H9 (cell line): Measurements from ENCODE around the gene SALL3. TPM values are rescaled to one million over a fixed set of nuclear protein-coding genes. Genes with fewer than 3 reads are reported as not detected.

Experiments used
- DNase-seq: peaks from one replicate; pipeline ENCODE4 v3.0.0-alpha.2; 2017
- H2AFZ ChIP-seq: one replicate; pipeline ENCODE4 v1.6.1; 2013; ENCODE audit warnings: mild to moderate bottlenecking, low read length, control low read depth, moderate library complexity
- H2AK5ac ChIP-seq: 2 replicates; pipeline ENCODE4 v1.6.1; 2013; ENCODE audit warnings: low read length, control low read depth, mixed read lengths; ENCODE audit not compliant: insufficient read length
- H2BK120ac ChIP-seq: one replicate; pipeline ENCODE4 v1.6.1; 2013; ENCODE audit warnings: low read depth, mild to moderate bottlenecking, low read length, control low read depth, inconsistent platforms; ENCODE audit not compliant: poor library complexity, severe bottlenecking
- H2BK12ac ChIP-seq: 2 replicates; pipeline ENCODE4 v1.6.1; 2013; ENCODE audit warnings: low read length, control low read depth, mixed read lengths, low read depth; ENCODE audit not compliant: insufficient read length
- H2BK15ac ChIP-seq: 2 replicates; pipeline ENCODE4 v1.6.1; 2013; ENCODE audit warnings: low read depth, low read length, control low read depth
- H2BK20ac ChIP-seq: one replicate; pipeline ENCODE4 v1.6.1; 2013; ENCODE audit warnings: low read depth, mild to moderate bottlenecking, low read length, control low read depth, inconsistent platforms; ENCODE audit not compliant: poor library complexity, severe bottlenecking
- H2BK5ac ChIP-seq: 2 replicates; pipeline ENCODE4 v1.6.1; 2013; ENCODE audit warnings: low read length, control low read depth, mixed read lengths; ENCODE audit not compliant: insufficient read length
- H3K14ac ChIP-seq: 2 replicates; pipeline ENCODE4 v1.6.1; 2013; ENCODE audit warnings: low read length, control low read depth; ENCODE audit not compliant: insufficient read depth
- H3K18ac ChIP-seq: 2 replicates; pipeline ENCODE4 v1.6.1; 2013; ENCODE audit warnings: low read depth, mild to moderate bottlenecking, mixed read lengths, low read length, control low read depth; ENCODE audit not compliant: insufficient read length
- H3K23ac ChIP-seq: 2 replicates; pipeline ENCODE4 v1.6.1; 2013; ENCODE audit warnings: low read length, control low read depth, mixed read lengths, low read depth; ENCODE audit not compliant: insufficient read length
- H3K23me2 ChIP-seq: 2 replicates; pipeline ENCODE4 v1.6.1; 2013; ENCODE audit warnings: low read depth, mild to moderate bottlenecking, mixed read lengths, low read length, control low read depth; ENCODE audit not compliant: insufficient read length, poor library complexity, severe bottlenecking
- H3K27ac ChIP-seq: 2 replicates; pipeline ENCODE4 v1.5.1; 2013; ENCODE audit warnings: low read length, control low read depth, mixed read lengths, low read depth; ENCODE audit not compliant: insufficient read length
- H3K27me3 ChIP-seq: 2 replicates; pipeline ENCODE4 v1.6.1; 2013; ENCODE audit warnings: low read length, control low read depth, inconsistent platforms; ENCODE audit not compliant: insufficient read depth
- H3K4ac ChIP-seq: 2 replicates; pipeline ENCODE4 v1.6.1; 2013; ENCODE audit warnings: low read depth, mild to moderate bottlenecking, control low read depth, inconsistent platforms, low read length, moderate library complexity
- H3K4me1 ChIP-seq: 2 replicates; pipeline ENCODE4 v1.6.1; 2013; ENCODE audit warnings: low read length, control low read depth, inconsistent platforms; ENCODE audit not compliant: insufficient read depth
- H3K4me2 ChIP-seq: 2 replicates; pipeline ENCODE4 v1.6.1; 2013; ENCODE audit warnings: low read length, control low read depth, mixed read lengths; ENCODE audit not compliant: insufficient read length, insufficient read depth
- H3K56ac ChIP-seq: 2 replicates; pipeline ENCODE4 v1.6.1; 2013; ENCODE audit warnings: low read depth, mild to moderate bottlenecking, mixed read lengths, low read length, control low read depth; ENCODE audit not compliant: insufficient read length
- H3K79me1 ChIP-seq: 2 replicates; pipeline ENCODE4 v1.6.1; 2013; ENCODE audit warnings: low read depth, mild to moderate bottlenecking, moderate library complexity, low read length, control low read depth, inconsistent platforms; ENCODE audit not compliant: insufficient read depth, poor library complexity, severe bottlenecking
- H3K79me2 ChIP-seq: 2 replicates; pipeline ENCODE4 v1.6.1; 2013; ENCODE audit warnings: low read length, control low read depth, inconsistent platforms; ENCODE audit not compliant: insufficient read depth
- H3K9ac ChIP-seq: 2 replicates; pipeline ENCODE4 v1.6.1; 2013; ENCODE audit warnings: low read length, control low read depth, mixed read lengths; ENCODE audit not compliant: insufficient read length; ENCODE audit errors: extremely low read depth
- H3K9me3 ChIP-seq: one replicate; pipeline ENCODE4 v1.6.1; 2013; ENCODE audit warnings: low read depth, low read length, inconsistent platforms; ENCODE audit not compliant: control insufficient read depth
- H3T11ph ChIP-seq: one replicate; pipeline ENCODE4 v1.6.1; 2013; ENCODE audit warnings: mild to moderate bottlenecking, low read length, control low read depth, inconsistent platforms
- H4K20me1 ChIP-seq: one replicate; pipeline ENCODE4 v1.6.1; 2013; ENCODE audit not compliant: control insufficient read depth, insufficient read length, insufficient read depth
- H4K5ac ChIP-seq: 2 replicates; pipeline ENCODE4 v1.6.1; 2013; ENCODE audit warnings: low read depth, mild to moderate bottlenecking, mixed read lengths, low read length, control low read depth; ENCODE audit not compliant: insufficient read length
- H4K8ac ChIP-seq: replicated peaks from 2 replicates; pipeline ENCODE4 v1.6.1; 2013; ENCODE audit warnings: low read length, control low read depth, mixed read lengths, low read depth; ENCODE audit not compliant: insufficient read length
- H4K91ac ChIP-seq: 2 replicates; pipeline ENCODE4 v1.6.1; 2013; ENCODE audit warnings: low read depth, mild to moderate bottlenecking, moderate library complexity, mixed read lengths, low read length, control low read depth; ENCODE audit not compliant: insufficient read length
- H3K27ac Mint-ChIP-seq, 3 experiments: 2 replicates in 2 of 3; 3 replicates in 1 of 3; pipeline ENCODE4 v1.8.0; 2020 to 2021; ENCODE audit warnings: mixed read lengths in 3 of 3, mild to moderate bottlenecking in 1 of 3, moderate library complexity in 1 of 3
- H3K27me3 Mint-ChIP-seq: 2 replicates; pipeline ENCODE4 v1.8.0; 2021; ENCODE audit warnings: low read depth, mild to moderate bottlenecking, moderate library complexity, mixed read lengths
- H3K36me3 Mint-ChIP-seq, 3 experiments: 2 replicates in 2 of 3; 3 replicates in 1 of 3; pipeline ENCODE4 v1.8.0; 2020 to 2021; ENCODE audit warnings: low read depth in 3 of 3, mixed read lengths in 3 of 3; ENCODE audit not compliant: insufficient read depth in 1 of 3
- H3K4me1 Mint-ChIP-seq, 2 experiments: 2 replicates each; pipeline ENCODE4 v1.8.0; 2020; ENCODE audit warnings: mixed read lengths in 2 of 2
- H3K4me3 Mint-ChIP-seq, 2 experiments: 2 replicates in 1 of 2; 3 replicates in 1 of 2; pipeline ENCODE4 v1.8.0; 2020 to 2021; ENCODE audit warnings: mild to moderate bottlenecking in 2 of 2, mixed read lengths in 2 of 2, moderate library complexity in 1 of 2
- H3K9me3 Mint-ChIP-seq, 2 experiments: 2 replicates in 1 of 2; 3 replicates in 1 of 2; pipeline ENCODE4 v1.8.0; 2020; ENCODE audit warnings: mild to moderate bottlenecking in 2 of 2, mixed read lengths in 2 of 2, moderate library complexity in 1 of 2
- CTCF ChIP-seq: fragments of 200-600 bp; sonication (generic); conservative IDR thresholded peaks from 3 replicates; pipeline ENCODE4 v1.8.0; 2021; ENCODE audit warnings: antibody characterized with exemption, mild to moderate bottlenecking
- WGBS: extraction: QIAGEN DNeasy Blood & Tissue Kit; methylation state at CpG from one replicate; pipeline ENCODE4 v1.1.7; 2013; ENCODE audit warnings: missing lambda C conversion rate, low lambda C conversion rate, mixed read lengths; ENCODE audit not compliant: insufficient read length; ENCODE audit errors: extremely low coverage; 5-methylcytosine and 5-hydroxymethylcytosine counted together
- long read RNA-seq: library from polyadenylated mRNA; unstranded; transcript quantifications from one replicate; pipeline ENCODE4 v2.0.0, GENCODE V29; 2020
- total RNA-seq: library from RNA; stranded (reverse); gene quantifications from 2 replicates; pipeline ENCODE4 v1.2.1, GENCODE V29; 2021

SALL3 gene
- 51.1 and 52.4 TPM in 2 replicates for total RNA-seq
- long read RNA-seq, partial matches to known transcripts, result 5 of 15 reads
- long read RNA-seq, other reads (novel, unspliced or antisense), result 5 of 15 reads

- Histone ChIP-seq H3K9ac (peak within 1 kb of the TSS; percentile 55), H3K56ac (no peak within 1 kb of the TSS), H2BK12ac (no peak within 1 kb of the TSS), H3K14ac (no peak within 1 kb of the TSS; the same call in 1 of the 2 replicates), H2BK20ac (no peak within 1 kb of the TSS), H2AFZ (no peak within 1 kb of the TSS), H3T11ph (no peak within 1 kb of the TSS), H3K4me2 (peak within 1 kb of the TSS; percentile 94), H3K23ac (no peak within 1 kb of the TSS), H3K79me1 (no peaks in the 10 kb centered on the region), H2AK5ac (no peak within 1 kb of the TSS), H4K20me1 (no peaks in the 10 kb centered on the region), H4K8ac (no peak within 1 kb of the TSS), H3K4ac (no peak within 1 kb of the TSS), H3K9me3 (no peaks in the 10 kb centered on the region), H2BK15ac (no peak within 1 kb of the TSS), H3K18ac (no peak within 1 kb of the TSS), H3K27ac (no peak within 1 kb of the TSS), H3K79me2 (no peaks in the 10 kb centered on the region), H2BK120ac (no peak within 1 kb of the TSS), H3K27me3 (peaks cover 29% of the 10 kb centered on the region), H4K5ac (no peak within 1 kb of the TSS), H2BK5ac (no peak within 1 kb of the TSS), H4K91ac (no peak within 1 kb of the TSS), H3K4me1 (peaks cover 4% of the 10 kb centered on the region; the same call in 1 of the 2 replicates), H3K23me2 (peaks cover 31% of the 10 kb centered on the region)
- Mint-ChIP-seq H3K36me3 (peaks cover 0 to 6% (median 4%) of the 10 kb centered on the region in 3 experiments; a peak in 3 of 7 replicates), H3K27ac (no peak within 1 kb of the TSS), H3K4me1 (peaks cover 44 to 67% of the 10 kb centered on the region in 2 experiments), H3K27me3 (peaks cover 42% of the 10 kb centered on the region), H3K4me3 (peak within 1 kb of the TSS; percentile 77 to 92), H3K9me3 (peaks cover 0 to 6% of the 10 kb centered on the region in 2 experiments; a peak in 1 of 5 replicates)
- WGBS, result no CpG with 5 or more reads among the region's 102 CpGs
- no peak for TF ChIP-seq CTCF
- DNase-seq, result peak; percentile 76
Observed at GRCh38 chr18:78979730-78980278, at the start of gene SALL3. Gene SALL3, plus strand, starts transcription at chr18:78979818. Its CDS starts 457 bp downstream, at chr18:78980275.
